Measurements from ENCODE around the gene AGXT.

AGXT gene

GRCh38 chr2:240885566-240885965 lies 16.9 kb downstream of the AGXT start:
- DNase-seq (ENCODE audit: low read depth in 2 of 2), result no peak

- no peak for DNase-seq (ENCODE audit: low read depth in 2 of 2)
These were observed 17.5 kb downstream of the AGXT start for GRCh38 chr2:240886023-240886565.

GRCh38 chr2:240886678-240887609 lies 18.3 kb downstream of the AGXT start:
- no peak for DNase-seq (ENCODE audit: low read depth in 2 of 2)

- DNase-seq (ENCODE audit: low read depth in 2 of 2), result no peak
These were observed 19.0 kb downstream of the AGXT start for GRCh38 chr2:240887631-240888030.

GRCh38 chr2:240888130-240888889 lies 19.7 kb downstream of the AGXT start:
- no peak for DNase-seq (ENCODE audit: low read depth in 2 of 2)

GRCh38 chr2:240888890-240889573 lies 20.4 kb downstream of the AGXT start:
- DNase-seq (ENCODE audit: low read depth in 2 of 2), result no peak

- no peak for DNase-seq (ENCODE audit: low read depth in 2 of 2)
These were observed 21.3 kb downstream of the AGXT start for GRCh38 chr2:240889601-240890560.

GRCh38 chr2:240890691-240891090 lies 22.1 kb downstream of the AGXT start:
- no peak for DNase-seq (ENCODE audit: low read depth in 2 of 2)

- no peak for DNase-seq (ENCODE audit: low read depth in 2 of 2)
These were observed 23.1 kb downstream of the AGXT start for GRCh38 chr2:240891492-240892340.

- DNase-seq (ENCODE audit: low read depth in 2 of 2), result no peak
These were observed 23.7 kb downstream of the AGXT start for GRCh38 chr2:240892356-240892755.

GRCh38 chr2:240892925-240893324 lies 24.3 kb downstream of the AGXT start:
- DNase-seq (ENCODE audit: low read depth in 2 of 2), result no peak

- DNase-seq (ENCODE audit: low read depth in 2 of 2), result peak; percentile 44 to 63
These were observed 24.8 kb downstream of the AGXT start for GRCh38 chr2:240893363-240893844.

- no peak for DNase-seq (ENCODE audit: low read depth in 2 of 2)
These were observed 25.4 kb downstream of the AGXT start for GRCh38 chr2:240894006-240894405.

- no peak for DNase-seq (ENCODE audit: low read depth in 2 of 2)
These were observed 26.4 kb downstream of the AGXT start for GRCh38 chr2:240894836-240895558.

- no peak for DNase-seq (ENCODE audit: low read depth in 2 of 2)
These were observed 27.2 kb downstream of the AGXT start, which contains the start of gene MAB21L4 for GRCh38 chr2:240895656-240896388. Gene MAB21L4 (minus strand): TSS chr2:240896156. CDS start chr2:240895997, 159 bp downstream.

GRCh38 chr2:240896394-240896793 lies 27.8 kb downstream of the AGXT start:
- DNase-seq (ENCODE audit: low read depth in 2 of 2), result no peak

GRCh38 chr2:240896871-240897692 lies 28.5 kb downstream of the AGXT start:
- DNase-seq (ENCODE audit: low read depth in 2 of 2), result no peak
